Ectodermal cell (in vitro differentiated cells): ENCODE data around the gene IFT20.

ENCODE experiments used
- H3K27ac ChIP-seq: 2 replicates; pipeline ENCODE4 v1.7.0; 2013; ENCODE audit warnings: mild to moderate bottlenecking, low read depth, low read length; ENCODE audit not compliant: insufficient read depth, poor library complexity, severe bottlenecking
- H3K27me3 ChIP-seq: 2 replicates; pipeline ENCODE4 v1.7.0; 2013; ENCODE audit warnings: mild to moderate bottlenecking, low read length; ENCODE audit not compliant: insufficient read depth, control insufficient read depth, poor library complexity, severe bottlenecking
- H3K36me3 ChIP-seq: one replicate; pipeline ENCODE4 v1.7.0; 2013; ENCODE audit warnings: low read length; ENCODE audit not compliant: control insufficient read depth, insufficient read depth
- H3K4me1 ChIP-seq: one replicate; pipeline ENCODE4 v1.7.0; 2013; ENCODE audit warnings: low read length; ENCODE audit not compliant: control insufficient read depth, insufficient read depth
- H3K4me3 ChIP-seq: 2 replicates; pipeline ENCODE4 v1.7.0; 2013; ENCODE audit warnings: low read depth, low read length, control low read depth; ENCODE audit not compliant: insufficient read depth
- H3K9me3 ChIP-seq: 2 replicates; pipeline ENCODE4 v1.7.0; 2013; ENCODE audit warnings: mild to moderate bottlenecking, low read length, moderate library complexity; ENCODE audit not compliant: control insufficient read depth
- WGBS, 2 experiments: methylation state at CpG; one replicate each; pipeline ENCODE4 v1.1.7; 2013; ENCODE audit warnings: missing lambda C conversion rate in 2 of 2; 5-methylcytosine and 5-hydroxymethylcytosine counted together

Gene IFT20

DNA sequence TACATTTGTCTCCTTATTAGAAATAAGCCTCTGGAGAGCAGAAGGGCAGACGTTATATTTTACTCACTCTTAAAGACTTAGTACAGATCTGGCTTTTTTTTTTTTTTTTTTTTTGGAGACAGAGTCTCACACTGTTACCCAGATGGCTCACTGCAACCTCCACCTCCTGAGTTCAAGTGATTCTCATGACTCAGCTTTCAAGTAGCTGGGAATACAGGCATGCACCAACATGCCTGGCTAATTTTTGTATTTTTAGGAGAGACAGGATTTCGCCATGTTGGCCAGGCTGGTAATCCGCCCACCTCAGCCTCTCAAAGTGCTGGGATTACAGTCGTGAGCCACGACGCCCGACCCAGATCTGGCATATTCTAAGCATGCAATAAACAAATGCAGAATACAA, 52.7 kb downstream of the IFT20 start:
- no peak overlapping the region for H3K4me3 ChIP-seq
- H3K36me3 ChIP-seq = no peaks in the 10 kb centered on the region
- H3K27me3 ChIP-seq = no peaks in the 10 kb centered on the region
- WGBS, 2 experiments = 78 to 85% methylated on average over 7 of the region's 7 CpGs
- H3K9me3 ChIP-seq = no peaks in the 10 kb centered on the region
- H3K4me1 ChIP-seq = no peaks in the 10 kb centered on the region
- H3K27ac ChIP-seq = no peak overlapping the region

DNA sequence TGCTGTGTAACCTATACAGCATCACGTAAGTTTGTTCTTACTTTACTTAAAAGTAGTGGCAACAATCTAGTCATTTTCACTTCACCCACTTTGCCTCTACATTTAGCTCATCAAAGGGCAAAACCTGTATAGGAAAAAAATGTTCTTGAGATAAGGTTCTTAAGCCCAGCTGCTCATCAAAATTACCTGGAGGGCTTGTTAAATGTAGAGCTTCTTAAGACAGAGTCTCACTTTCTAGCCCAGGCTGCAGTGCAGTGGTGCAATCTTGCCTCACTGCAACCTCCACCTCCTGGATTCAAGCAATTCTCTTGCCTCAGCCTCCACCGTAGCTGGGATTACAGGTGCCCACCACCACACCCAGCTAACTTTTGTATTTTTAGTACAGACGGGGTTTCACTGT, 54.4 kb downstream of the IFT20 start:
- Histone ChIP-seq H3K27me3 (no peaks in the 10 kb centered on the region), H3K4me1 (no peaks in the 10 kb centered on the region), H3K4me3 (no peak overlapping the region), H3K36me3 (no peaks in the 10 kb centered on the region), H3K27ac (no peak overlapping the region), H3K9me3 (no peaks in the 10 kb centered on the region)
- 84 to 87% methylated on average over 2 to 3 of the region's 3 CpGs for WGBS, 2 experiments

DNA sequence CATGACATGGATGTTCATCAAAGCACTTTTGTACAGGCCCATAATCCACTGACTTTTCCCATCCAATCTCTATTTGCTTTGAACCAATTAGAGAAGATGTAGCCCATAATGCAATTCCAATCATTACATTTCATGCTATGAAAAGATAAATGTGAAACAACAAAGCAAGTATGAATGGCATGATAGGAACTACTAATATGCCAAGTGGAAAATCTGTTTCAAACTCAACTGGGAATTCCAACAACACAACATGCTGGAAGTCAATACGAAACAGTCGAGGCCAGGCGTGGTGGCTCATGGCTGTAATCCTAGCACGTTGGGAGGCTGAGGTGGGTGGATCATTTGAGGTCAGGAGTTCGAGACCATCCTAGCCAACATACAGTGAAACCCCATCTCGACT, 55.9 kb downstream of the IFT20 start:
- Histone ChIP-seq H3K36me3 (no peaks in the 10 kb centered on the region), H3K9me3 (no peaks in the 10 kb centered on the region), H3K4me3 (no peak overlapping the region), H3K4me1 (peaks cover 5% of the 10 kb centered on the region), H3K27ac (no peak overlapping the region), H3K27me3 (no peaks in the 10 kb centered on the region)
- WGBS, 2 experiments = 87 to 92% methylated on average over 6 of the region's 6 CpGs
